Measurements from ENCODE around the gene GJA4.

GRCh38 chr1:34831721-34832246 lies 39.0 kb downstream of the GJA4 start:
- TF ChIP-seq CTCF (IDR thresholded peaks at IDR 0.05; ENCODE audit: borderline replicate concordance, extremely low read depth, low read length, poor library complexity, severe bottlenecking), result no peak
- no peak for TF ChIP-seq EZH2 (IDR thresholded peaks at IDR 0.05; ENCODE audit: borderline replicate concordance, low read depth, low read length, severe bottlenecking)

Measured in DND-41 (cell line).